Loucy (cell line): ENCODE data around the gene TENM3.

Experiments
- H2AFZ ChIP-seq: fragments of 200-600 bp; sonication (generic); 2 replicates; pipeline ENCODE4 v1.6.0; 2016; ENCODE audit warnings: antibody characterized with exemption, mild to moderate bottlenecking, low read length, moderate library complexity
- H3F3A ChIP-seq: fragments of 200-600 bp; 2 replicates; pipeline ENCODE4 v1.6.0; 2016; ENCODE audit warnings: antibody characterized with exemption, low read depth, mild to moderate bottlenecking
- H3K27me3 ChIP-seq: fragments of 200-600 bp; sonication (generic); 2 replicates; pipeline ENCODE4 v1.6.1; 2014; ENCODE audit warnings: low read length, mild to moderate bottlenecking; ENCODE audit not compliant: insufficient read depth, poor library complexity, severe bottlenecking
- H3K36me3 ChIP-seq: fragments of 200-600 bp; sonication (generic); 2 replicates; pipeline ENCODE4 v1.6.1; 2016; ENCODE audit warnings: low read length; ENCODE audit not compliant: insufficient read depth
- H3K4me1 ChIP-seq: fragments of 200-600 bp; sonication (generic); 2 replicates; pipeline ENCODE4 v1.5.1; 2014; ENCODE audit warnings: low read length, mild to moderate bottlenecking; ENCODE audit not compliant: insufficient read depth, poor library complexity, severe bottlenecking
- H3K4me2 ChIP-seq: fragments of 200-600 bp; sonication (generic); 2 replicates; pipeline ENCODE4 v1.6.0; 2014; ENCODE audit warnings: antibody characterized with exemption, low read length, low read depth, mild to moderate bottlenecking; ENCODE audit not compliant: poor library complexity, severe bottlenecking
- H3K4me3 ChIP-seq: fragments of 200-600 bp; sonication (generic); 2 replicates; pipeline ENCODE4 v1.5.1; 2014; ENCODE audit warnings: low read length, mild to moderate bottlenecking, mixed read lengths; ENCODE audit not compliant: poor library complexity, severe bottlenecking
- H3K79me2 ChIP-seq: fragments of 200-600 bp; sonication (generic); 2 replicates; pipeline ENCODE4 v1.6.1; 2014; ENCODE audit warnings: low read length; ENCODE audit not compliant: insufficient read depth
- H3K9ac ChIP-seq: fragments of 200-600 bp; sonication (generic); 2 replicates; pipeline ENCODE4 v1.6.0; 2014; ENCODE audit warnings: mild to moderate bottlenecking, low read depth, low read length, moderate library complexity; ENCODE audit not compliant: poor library complexity, severe bottlenecking
- H3K9me2 ChIP-seq: fragments of 200-600 bp; sonication (generic); replicated peaks from 2 replicates; pipeline ENCODE4 v1.6.1; 2016; ENCODE audit warnings: low read depth, low read length, mixed read lengths
- H3K9me3 ChIP-seq: fragments of 200-600 bp; sonication (generic); 2 replicates; pipeline ENCODE4 v1.6.1; 2014; ENCODE audit warnings: mild to moderate bottlenecking, antibody characterized with exemption, low read length, low read depth; ENCODE audit not compliant: insufficient read depth
- H4K20me1 ChIP-seq: fragments of 200-600 bp; sonication (generic); 2 replicates; pipeline ENCODE4 v1.6.0; 2014; ENCODE audit warnings: antibody characterized with exemption, low read length, mild to moderate bottlenecking; ENCODE audit not compliant: insufficient read depth, poor library complexity, severe bottlenecking
- EZH2phosphoT487 ChIP-seq: fragments of 200-600 bp; IDR thresholded peaks from 2 replicates; pipeline ENCODE4 v1.6.1; 2018; ENCODE audit warnings: antibody characterized with exemption, mild to moderate bottlenecking, moderate library complexity, borderline replicate concordance
- TF ChIP-seq, protein P1 (sequence below): fragments of 200-600 bp; sonication (generic); conservative IDR thresholded peaks from 2 replicates; pipeline ENCODE4 v1.5.1; 2014; ENCODE audit warnings: mild to moderate bottlenecking, antibody characterized with exemption, low read length

TENM3 gene

DNA sequence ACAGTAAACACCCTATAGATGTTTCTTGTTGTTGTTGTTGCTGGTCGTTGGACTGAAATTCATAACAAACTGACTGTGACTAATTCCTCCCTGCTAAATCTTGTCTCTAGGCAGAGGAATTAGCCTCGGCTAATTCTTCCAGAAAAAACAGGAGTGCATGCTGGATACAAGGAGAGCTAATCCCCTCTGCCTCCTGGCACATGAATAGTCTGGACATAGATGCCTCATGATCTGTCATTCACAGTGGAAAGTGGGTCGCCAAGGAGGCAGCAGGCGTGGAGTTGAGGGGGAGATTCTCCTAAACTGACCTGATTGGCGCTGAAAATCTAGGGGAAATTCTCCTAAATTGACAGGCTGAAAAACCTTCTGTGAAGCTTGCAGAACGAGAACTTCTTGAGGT is 453.9 kb downstream of the TENM3 start:
- H3F3A ChIP-seq = no peaks in the 10 kb centered on the region
- H3K9me2 ChIP-seq = no peaks in the 10 kb centered on the region
- no peaks in the 10 kb centered on the region for H3K27me3 ChIP-seq
- no peaks in the 10 kb centered on the region for H3K79me2 ChIP-seq
- no peak overlapping the region for H3K9ac ChIP-seq
- no peaks in the 10 kb centered on the region for H4K20me1 ChIP-seq
- H3K4me1 ChIP-seq = no peaks in the 10 kb centered on the region
- H3K4me3 ChIP-seq = no peak overlapping the region
- H2AFZ ChIP-seq = no peak overlapping the region
- no peaks in the 10 kb centered on the region for H3K36me3 ChIP-seq
- H3K4me2 ChIP-seq = no peak overlapping the region
- TF ChIP-seq EZH2phosphoT487 = no peak
- TF ChIP-seq, protein P1, sequence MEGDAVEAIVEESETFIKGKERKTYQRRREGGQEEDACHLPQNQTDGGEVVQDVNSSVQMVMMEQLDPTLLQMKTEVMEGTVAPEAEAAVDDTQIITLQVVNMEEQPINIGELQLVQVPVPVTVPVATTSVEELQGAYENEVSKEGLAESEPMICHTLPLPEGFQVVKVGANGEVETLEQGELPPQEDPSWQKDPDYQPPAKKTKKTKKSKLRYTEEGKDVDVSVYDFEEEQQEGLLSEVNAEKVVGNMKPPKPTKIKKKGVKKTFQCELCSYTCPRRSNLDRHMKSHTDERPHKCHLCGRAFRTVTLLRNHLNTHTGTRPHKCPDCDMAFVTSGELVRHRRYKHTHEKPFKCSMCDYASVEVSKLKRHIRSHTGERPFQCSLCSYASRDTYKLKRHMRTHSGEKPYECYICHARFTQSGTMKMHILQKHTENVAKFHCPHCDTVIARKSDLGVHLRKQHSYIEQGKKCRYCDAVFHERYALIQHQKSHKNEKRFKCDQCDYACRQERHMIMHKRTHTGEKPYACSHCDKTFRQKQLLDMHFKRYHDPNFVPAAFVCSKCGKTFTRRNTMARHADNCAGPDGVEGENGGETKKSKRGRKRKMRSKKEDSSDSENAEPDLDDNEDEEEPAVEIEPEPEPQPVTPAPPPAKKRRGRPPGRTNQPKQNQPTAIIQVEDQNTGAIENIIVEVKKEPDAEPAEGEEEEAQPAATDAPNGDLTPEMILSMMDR = no peak
- no peaks in the 10 kb centered on the region for H3K9me3 ChIP-seq

DNA sequence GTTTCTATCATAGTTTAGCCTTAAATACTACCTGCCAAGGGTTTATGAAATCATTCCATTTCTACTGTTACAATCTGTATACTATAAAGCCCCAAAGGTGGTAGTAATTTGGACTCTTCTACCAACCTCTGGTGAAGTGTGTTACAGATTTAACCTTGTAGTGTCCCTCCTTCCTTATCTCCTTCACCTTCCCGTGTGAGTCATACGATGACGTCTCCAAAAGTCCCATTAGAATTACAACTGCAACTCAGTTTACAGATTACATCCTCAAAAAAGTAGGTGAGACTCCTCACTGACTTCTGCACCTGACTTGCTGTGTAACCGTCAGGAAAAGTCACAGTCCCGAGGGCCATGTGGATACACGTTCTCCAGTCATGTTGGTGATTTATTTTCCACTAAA is 455.0 kb downstream of the TENM3 start:
- Histone ChIP-seq H3K9me2 (no peaks in the 10 kb centered on the region), H4K20me1 (no peaks in the 10 kb centered on the region), H3K4me1 (no peaks in the 10 kb centered on the region), H3K27me3 (no peaks in the 10 kb centered on the region), H3K9ac (no peak overlapping the region), H3K4me2 (no peak overlapping the region), H3K36me3 (no peaks in the 10 kb centered on the region), H2AFZ (no peak overlapping the region), H3K79me2 (no peaks in the 10 kb centered on the region), H3F3A (no peaks in the 10 kb centered on the region), H3K9me3 (no peaks in the 10 kb centered on the region), H3K4me3 (no peak overlapping the region)
- TF ChIP-seq, protein P1 = no peak
- TF ChIP-seq EZH2phosphoT487 = no peak

DNA sequence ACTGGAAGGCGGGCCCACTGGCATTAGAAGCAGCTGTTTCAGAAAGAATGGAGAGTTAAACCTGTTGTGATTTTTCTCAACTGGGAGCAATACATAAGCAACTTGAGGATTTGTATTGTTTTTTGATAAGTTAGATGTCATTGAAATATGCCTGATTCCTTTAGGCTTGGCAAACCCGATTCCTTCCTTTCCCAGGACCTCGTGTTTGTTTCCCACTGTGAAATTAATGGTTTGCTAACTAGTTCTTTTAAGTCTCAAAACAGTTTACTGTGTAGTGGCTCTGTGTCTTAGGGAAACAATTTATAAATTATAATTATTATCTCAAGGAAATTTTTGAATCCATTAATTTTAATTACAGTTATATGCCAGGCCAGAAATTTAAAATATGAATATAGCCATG is 456.0 kb downstream of the TENM3 start:
- Histone ChIP-seq H3F3A (no peaks in the 10 kb centered on the region), H2AFZ (no peak overlapping the region), H3K9me2 (no peaks in the 10 kb centered on the region), H3K4me2 (no peak overlapping the region), H3K79me2 (no peaks in the 10 kb centered on the region), H3K9ac (no peak overlapping the region), H3K27me3 (no peaks in the 10 kb centered on the region), H4K20me1 (no peaks in the 10 kb centered on the region), H3K9me3 (no peaks in the 10 kb centered on the region), H3K36me3 (no peaks in the 10 kb centered on the region), H3K4me1 (no peaks in the 10 kb centered on the region), H3K4me3 (no peak overlapping the region)
- TF ChIP-seq, protein P1 = no peak
- no peak for TF ChIP-seq EZH2phosphoT487
